ENCODE data around the gene RXRB. TPM values are rescaled to one million over a fixed set of nuclear protein-coding genes. Genes with fewer than 3 reads are reported as not detected.

Gene RXRB
- total and polyA plus RNA-seq, 10 of the 15 experiments (the other 5 are each of a cell fraction or from before 2014, with no cell fraction given), result 0.71 to 35.0 (median 20.4) TPM

GRCh38 chr6:33211136-33211535 is 10.7 kb upstream of the RXRB start (continued):
- TF ChIP-seq PAX5 (IDR thresholded peaks at IDR 0.05; ENCODE audit: borderline replicate concordance, low read depth, low read length), result no peak
- TF ChIP-seq ZZZ3 (IDR thresholded peaks at IDR 0.05; ENCODE audit: control insufficient read depth, insufficient read length, low read depth), result no peak
- TF ChIP-seq STAT1 (conservative IDR thresholded peaks at IDR 0.05), result no peak
- no peak for TF ChIP-seq RAD21 (IDR thresholded peaks at IDR 0.05; ENCODE audit: insufficient read depth, low read depth, low read length)
- no peak for TF ChIP-seq TARDBP (IDR thresholded peaks at IDR 0.05; ENCODE audit: borderline replicate concordance)
- TF ChIP-seq MTA3 (IDR thresholded peaks at IDR 0.05; ENCODE audit: borderline replicate concordance, low read length), result no peak
- TF ChIP-seq TBL1XR1 (IDR thresholded peaks at IDR 0.05; ENCODE audit: low read depth, low read length), result no peak
- TF ChIP-seq BHLHE40 (IDR thresholded peaks at IDR 0.05; ENCODE audit: borderline replicate concordance in 1 of 2, low read depth in 2 of 2, low read length in 1 of 2), result no peak
- TF ChIP-seq NFIC (IDR thresholded peaks at IDR 0.05; ENCODE audit: low read depth, low read length), result no peak
- TF ChIP-seq JUND (IDR thresholded peaks at IDR 0.05; ENCODE audit: low read depth, low read length), result no peak
- TF ChIP-seq IRF4 (IDR thresholded peaks at IDR 0.05; ENCODE audit: low read depth, low read length), result no peak
- no peak for TF ChIP-seq RELB (IDR thresholded peaks at IDR 0.05; ENCODE audit: low read depth)
- TF ChIP-seq NR2C2 (IDR thresholded peaks at IDR 0.05; ENCODE audit: borderline replicate concordance, control insufficient read depth, insufficient read length, low read depth), result no peak

Data from GM12878 (cell line).